ENCODE measurements around the gene SKIC8. TPM values are rescaled to one million over a fixed set of nuclear protein-coding genes. Genes with fewer than 3 reads are reported as not detected.

Gene SKIC8
- total RNA-seq, 1 experiment from 2014 or later = 44.5 TPM

DNA sequence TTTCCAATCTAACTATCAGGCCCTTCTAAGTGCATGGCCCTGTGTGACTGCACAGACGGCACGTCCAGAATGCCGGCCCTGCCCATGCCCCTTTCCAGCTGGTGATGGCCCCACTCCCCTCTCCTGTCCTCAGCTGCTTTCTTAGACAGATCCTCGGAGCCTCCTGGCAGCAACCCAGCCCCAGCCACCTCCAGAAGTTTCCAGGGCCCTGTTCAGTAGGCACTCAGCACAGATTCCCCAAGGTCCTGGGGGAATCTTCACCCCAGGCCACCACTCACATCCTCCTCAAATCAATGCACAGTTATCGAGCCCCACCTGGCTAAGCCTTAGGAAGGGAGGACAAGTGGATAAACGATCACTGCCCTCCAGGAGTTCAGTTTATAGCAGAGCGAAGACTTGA is 39.4 kb upstream of the SKIC8 start:
- H3K9me3 ChIP-seq (ENCODE audit: insufficient read depth, low read depth) = no peaks in the 10 kb centered on the region
- no peak overlapping the region for H2AFZ ChIP-seq
- no peaks in the 10 kb centered on the region for H3K36me3 ChIP-seq (ENCODE audit: low read depth)
- ChIA-PET CTCF (no interaction called here), POLR2A (ENCODE audit: unreplicated experiment) (no interaction called here)
- no peaks in the 10 kb centered on the region for H3K9me2 ChIP-seq (ENCODE audit: insufficient read depth)
- DNase-seq = no peak
- no peaks in the 10 kb centered on the region for H3F3A ChIP-seq (ENCODE audit: insufficient read depth, low read depth)
- TF ChIP-seq EZH2 (IDR thresholded peaks at IDR 0.05; ENCODE audit: low read depth) = no peak
- TF ChIP-seq, protein P1, sequence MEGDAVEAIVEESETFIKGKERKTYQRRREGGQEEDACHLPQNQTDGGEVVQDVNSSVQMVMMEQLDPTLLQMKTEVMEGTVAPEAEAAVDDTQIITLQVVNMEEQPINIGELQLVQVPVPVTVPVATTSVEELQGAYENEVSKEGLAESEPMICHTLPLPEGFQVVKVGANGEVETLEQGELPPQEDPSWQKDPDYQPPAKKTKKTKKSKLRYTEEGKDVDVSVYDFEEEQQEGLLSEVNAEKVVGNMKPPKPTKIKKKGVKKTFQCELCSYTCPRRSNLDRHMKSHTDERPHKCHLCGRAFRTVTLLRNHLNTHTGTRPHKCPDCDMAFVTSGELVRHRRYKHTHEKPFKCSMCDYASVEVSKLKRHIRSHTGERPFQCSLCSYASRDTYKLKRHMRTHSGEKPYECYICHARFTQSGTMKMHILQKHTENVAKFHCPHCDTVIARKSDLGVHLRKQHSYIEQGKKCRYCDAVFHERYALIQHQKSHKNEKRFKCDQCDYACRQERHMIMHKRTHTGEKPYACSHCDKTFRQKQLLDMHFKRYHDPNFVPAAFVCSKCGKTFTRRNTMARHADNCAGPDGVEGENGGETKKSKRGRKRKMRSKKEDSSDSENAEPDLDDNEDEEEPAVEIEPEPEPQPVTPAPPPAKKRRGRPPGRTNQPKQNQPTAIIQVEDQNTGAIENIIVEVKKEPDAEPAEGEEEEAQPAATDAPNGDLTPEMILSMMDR (conservative IDR thresholded peaks at IDR 0.05) = no peak
- H4K20me1 ChIP-seq (ENCODE audit: insufficient read depth) = no peaks in the 10 kb centered on the region
- intact Hi-C loops (cut with micrococcal nuclease; ENCODE audit: unreplicated experiment) = no loop called here
- no peaks in the 10 kb centered on the region for H3K4me1 ChIP-seq (replicated peaks; ENCODE audit: insufficient read depth)
- H3K4me3 ChIP-seq = no peak overlapping the region
- no peaks in the 10 kb centered on the region for H3K79me2 ChIP-seq (ENCODE audit: low read depth)
- H3K27ac ChIP-seq = no peak overlapping the region
- peaks cover 75% of the 10 kb centered on the region for H3K27me3 ChIP-seq (ENCODE audit: insufficient read depth, low read depth)
- no TSS peak for BruUV-seq (replicated peaks)
- H3K4me2 ChIP-seq = no peak overlapping the region

DNA sequence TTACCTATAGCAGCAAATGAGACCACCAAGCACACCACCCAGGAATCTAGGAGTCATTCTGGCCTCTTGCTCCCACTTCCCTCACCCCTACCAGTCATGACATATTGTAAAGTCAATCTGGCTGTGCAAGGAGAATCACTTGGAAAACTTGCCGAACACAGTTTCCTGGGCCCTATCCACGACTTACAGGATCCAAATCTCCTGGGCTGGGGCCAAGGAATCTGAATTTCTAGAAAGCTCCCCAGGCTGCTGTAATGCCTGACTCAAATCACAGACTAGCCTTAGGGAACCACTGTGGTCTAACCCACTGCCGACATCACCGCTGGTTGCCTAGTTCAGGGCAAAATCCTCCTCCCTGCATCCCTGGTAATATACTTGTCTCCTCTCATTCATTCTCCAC is 36.6 kb upstream of the SKIC8 start:
- Histone ChIP-seq H2AFZ (no peak overlapping the region), H3K9me2 (ENCODE audit: insufficient read depth) (no peaks in the 10 kb centered on the region), H3K27ac (no peak overlapping the region), H3K27me3 (ENCODE audit: insufficient read depth, low read depth) (peaks cover 49% of the 10 kb centered on the region), H3F3A (ENCODE audit: insufficient read depth, low read depth) (no peaks in the 10 kb centered on the region), H4K20me1 (ENCODE audit: insufficient read depth) (no peaks in the 10 kb centered on the region), H3K4me2 (no peak overlapping the region), H3K9me3 (ENCODE audit: insufficient read depth, low read depth) (no peaks in the 10 kb centered on the region), H3K4me1 (replicated peaks; ENCODE audit: insufficient read depth) (no peaks in the 10 kb centered on the region), H3K4me3 (no peak overlapping the region), H3K79me2 (ENCODE audit: low read depth) (no peaks in the 10 kb centered on the region), H3K36me3 (ENCODE audit: low read depth) (no peaks in the 10 kb centered on the region)
- ChIA-PET CTCF (no interaction called here), POLR2A (ENCODE audit: unreplicated experiment) (no interaction called here)
- intact Hi-C loops (cut with micrococcal nuclease; ENCODE audit: unreplicated experiment) = no loop called here
- DNase-seq = no peak
- TF ChIP-seq, protein P1 (conservative IDR thresholded peaks at IDR 0.05) = no peak
- no peak for TF ChIP-seq EZH2 (IDR thresholded peaks at IDR 0.05; ENCODE audit: low read depth)
- BruUV-seq (replicated peaks) = no TSS peak

DNA sequence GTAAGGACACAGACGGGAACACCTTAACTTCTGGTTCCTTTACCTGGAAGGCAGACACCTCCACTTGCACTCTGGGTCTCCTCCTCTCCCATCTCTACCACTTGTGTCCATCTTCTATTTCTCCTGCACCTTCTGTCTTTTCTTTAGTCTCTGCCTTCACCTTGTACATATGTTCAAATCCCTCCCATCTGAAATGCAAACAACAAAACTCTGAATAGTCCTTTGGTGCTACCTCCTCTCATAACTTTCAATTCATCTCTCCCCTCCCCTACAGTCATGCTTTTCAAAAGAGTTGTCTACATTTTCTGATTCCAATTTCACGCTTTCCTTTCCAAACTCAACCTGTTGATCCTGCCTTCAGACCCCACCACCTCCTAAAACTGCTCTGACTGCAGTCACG is 35.4 kb upstream of the SKIC8 start:
- Histone ChIP-seq H3K36me3 (ENCODE audit: low read depth) (no peaks in the 10 kb centered on the region), H4K20me1 (ENCODE audit: insufficient read depth) (no peaks in the 10 kb centered on the region), H3K79me2 (ENCODE audit: low read depth) (no peaks in the 10 kb centered on the region), H3K27me3 (ENCODE audit: insufficient read depth, low read depth) (peaks cover 40% of the 10 kb centered on the region), H3K4me2 (no peak overlapping the region), H3F3A (ENCODE audit: insufficient read depth, low read depth) (0 out of 2 replicates have a peak, but pooled peaks cover 3% of the 10 kb centered on the region), H3K4me1 (replicated peaks; ENCODE audit: insufficient read depth) (no peaks in the 10 kb centered on the region), H3K9me2 (ENCODE audit: insufficient read depth) (no peaks in the 10 kb centered on the region), H3K27ac (no peak overlapping the region), H3K4me3 (no peak overlapping the region), H2AFZ (no peak overlapping the region), H3K9me3 (ENCODE audit: insufficient read depth, low read depth) (no peaks in the 10 kb centered on the region)
- ChIA-PET CTCF (no interaction called here), POLR2A (ENCODE audit: unreplicated experiment) (no interaction called here)
- no peak for DNase-seq
- BruUV-seq (replicated peaks) = no TSS peak
- intact Hi-C loops (cut with micrococcal nuclease; ENCODE audit: unreplicated experiment) = no loop called here
- TF ChIP-seq EZH2 (IDR thresholded peaks at IDR 0.05; ENCODE audit: low read depth) = no peak
- TF ChIP-seq, protein P1 (conservative IDR thresholded peaks at IDR 0.05) = no peak
